GM12878 (cell line): ENCODE measurements around the gene PYM1. TPM values are rescaled to one million over a fixed set of nuclear protein-coding genes. Genes with fewer than 3 reads are reported as not detected.

Experiments
- BCL11A ChIP-seq: IDR thresholded peaks from 2 replicates; pipeline ENCODE4 v1.6.1; 2011; ENCODE audit warnings: low read depth, low read length
- E2F8 ChIP-seq: fragments of 450-650 bp; IDR thresholded peaks from 2 replicates; pipeline ENCODE4 v1.6.1; 2018; ENCODE audit warnings: mild to moderate bottlenecking, low read depth, moderate library complexity; ENCODE audit not compliant: partially characterized antibody
- EGR1 ChIP-seq, 2 experiments: IDR thresholded peaks; 1 replicate in 1 of 2; 2 replicates in 1 of 2; pipeline ENCODE4 v1.6.1; 2011 to 2012; ENCODE audit warnings: low read depth in 2 of 2, low read length in 2 of 2, borderline replicate concordance in 1 of 2, mild to moderate bottlenecking in 1 of 2, moderate library complexity in 1 of 2
- FOXK2 ChIP-seq: fragments of 450-650 bp; IDR thresholded peaks from 2 replicates; pipeline ENCODE4 v1.6.1; 2017; ENCODE audit warnings: mild to moderate bottlenecking, moderate library complexity
- FOXM1 ChIP-seq: IDR thresholded peaks from 2 replicates; pipeline ENCODE4 v1.6.1; 2012; ENCODE audit warnings: low read depth, mild to moderate bottlenecking, inconsistent platforms, low read length, moderate library complexity
- HDAC2 ChIP-seq: fragments of 200-600 bp; sonication (generic); IDR thresholded peaks from 2 replicates; pipeline ENCODE4 v1.6.1; 2017
- KDM1A ChIP-seq: fragments of 200-600 bp; sonication (generic); IDR thresholded peaks from 2 replicates; pipeline ENCODE4 v1.6.1; 2016; ENCODE audit warnings: borderline replicate concordance
- MEF2B ChIP-seq: fragments of 450-650 bp; IDR thresholded peaks from 2 replicates; pipeline ENCODE4 v1.6.1; 2018; ENCODE audit warnings: mild to moderate bottlenecking, moderate library complexity; ENCODE audit not compliant: partially characterized antibody, poor library complexity, severe bottlenecking
- POLR2AphosphoS2 ChIP-seq: IDR thresholded peaks from 2 replicates; pipeline ENCODE4 v1.6.1; 2011; ENCODE audit warnings: low read depth, mild to moderate bottlenecking, low read length, improper control_type of control experiment, moderate library complexity
- RFX5 ChIP-seq: IDR thresholded peaks from 2 replicates; pipeline ENCODE4 v1.6.1; 2011; ENCODE audit warnings: low read depth, low read length, improper control_type of control experiment
- SKIL ChIP-seq: fragments of 450-650 bp; IDR thresholded peaks from 2 replicates; pipeline ENCODE4 v1.6.1; 2017; ENCODE audit warnings: mild to moderate bottlenecking, low read depth, inconsistent platforms; ENCODE audit not compliant: poor library complexity, severe bottlenecking
- SMARCA5 ChIP-seq: fragments of 450-650 bp; IDR thresholded peaks from 2 replicates; pipeline ENCODE4 v1.6.1; 2017; ENCODE audit warnings: mild to moderate bottlenecking
- STAT3 ChIP-seq: IDR thresholded peaks from 2 replicates; pipeline ENCODE4 v1.6.1; 2011; ENCODE audit warnings: low read depth, low read length, improper control_type of control experiment
- USF1 ChIP-seq: IDR thresholded peaks from 2 replicates; pipeline ENCODE4 v1.6.1; 2011; ENCODE audit warnings: borderline replicate concordance, low read depth, mild to moderate bottlenecking, moderate library complexity, mixed read lengths, low read length; ENCODE audit not compliant: insufficient read depth; ENCODE audit errors: extremely low read length
- polyA plus RNA-seq, 11 experiments: library from polyadenylated mRNA; depleted of rRNA in 4 of 11; unstranded in 6 of 11; stranded (reverse) in 5 of 11; fragments of >200 nt; fragmentation: Nextera tagmentation in 4 of 11; fragmentation: Illumina TruSeq in 1 of 11; extraction: Ambion mirVana in 4 of 11; extraction: Trizol in 1 of 11; gene quantifications; 1 replicate in 1 of 11; 2 replicates in 10 of 11; pipeline versions ENCODE4 v1.2.1 to v1.2.3, GENCODE V29; 2011 to 2016; ENCODE audit warnings: inconsistent platforms in 2 of 11, missing spikeins in 2 of 11, low read depth in 1 of 11
- total RNA-seq, 4 experiments: library from RNA; depleted of rRNA in 3 of 4; stranded (reverse); fragments of >200 nt in 3 of 4; fragmentation: Illumina TruSeq in 1 of 4; extraction: Trizol in 1 of 4; gene quantifications; 2 replicates each; pipeline versions ENCODE4 v1.2.1 to v1.2.3, GENCODE V29; 2013 to 2021

PYM1 gene
- total and polyA plus RNA-seq, 10 of the 15 experiments (the other 5 are each of a cell fraction or from before 2014, with no cell fraction given), result 33.9 to 93.4 (median 55.8) TPM

GRCh38 chr12:55927588-55928502 lies at the start of gene PYM1 (continued):
- peak; percentile 17 for TF ChIP-seq SKIL
- TF ChIP-seq BCL11A, result no peak
- TF ChIP-seq FOXK2, result no peak
- TF ChIP-seq POLR2AphosphoS2, result peak; percentile 50; the same call in 1 of the 2 replicates
- TF ChIP-seq SMARCA5, result no peak
- 0 out of 2 replicates have a peak, but pooled peaks have one; percentile 7 for TF ChIP-seq FOXM1
- no peak for TF ChIP-seq MEF2B
- no peak for TF ChIP-seq KDM1A
- TF ChIP-seq HDAC2, result no peak
- TF ChIP-seq RFX5, result no peak
- no peak for TF ChIP-seq E2F8
- TF ChIP-seq STAT3, result no peak
- no peak for TF ChIP-seq USF1
- no peak for TF ChIP-seq EGR1 (IDR thresholded peaks at IDR 0.05; ENCODE audit: borderline replicate concordance in 1 of 2, low read depth in 2 of 2, low read length in 2 of 2)
- TF ChIP-seq, all 136 proteins: peak for 35
